Measurements from ENCODE around the gene CARHSP1.

CARHSP1 gene

GRCh38 chr16:8900343-8900742, 31.5 kb upstream of the CARHSP1 start:
- Mint-ChIP-seq H3K4me3 (no peak overlapping the region), H3K27me3 (no peaks in the 10 kb centered on the region), H3K4me1 (ENCODE audit: low read depth) (no peaks in the 10 kb centered on the region), H3K27ac (peak overlapping the region; percentile 41), H3K36me3 (ENCODE audit: low read depth) (peaks cover 82% of the 10 kb centered on the region), H3K9me3 (no peaks in the 10 kb centered on the region)

- Mint-ChIP-seq H3K27me3 (no peaks in the 10 kb centered on the region), H3K36me3 (ENCODE audit: low read depth) (peaks cover 82% of the 10 kb centered on the region), H3K27ac (peak overlapping the region; percentile 41), H3K9me3 (no peaks in the 10 kb centered on the region), H3K4me1 (ENCODE audit: low read depth) (no peaks in the 10 kb centered on the region), H3K4me3 (no peak overlapping the region)
Observed at GRCh38 chr16:8899709-8900317, 31.0 kb upstream of the CARHSP1 start.

GRCh38 chr16:8898660-8899318, 30.0 kb upstream of the CARHSP1 start:
- peak overlapping the region; percentile 26 for H3K27ac Mint-ChIP-seq
- H3K4me3 Mint-ChIP-seq, result no peak overlapping the region
- H3K36me3 Mint-ChIP-seq (ENCODE audit: low read depth), result peaks cover 81% of the 10 kb centered on the region
- H3K4me1 Mint-ChIP-seq (ENCODE audit: low read depth), result no peaks in the 10 kb centered on the region
- no peaks in the 10 kb centered on the region for H3K27me3 Mint-ChIP-seq
- no peaks in the 10 kb centered on the region for H3K9me3 Mint-ChIP-seq

GRCh38 chr16:8894736-8895334, 26.0 kb upstream of the CARHSP1 start:
- Mint-ChIP-seq H3K4me1 (ENCODE audit: low read depth) (peaks cover 20% of the 10 kb centered on the region), H3K4me3 (no peak overlapping the region), H3K27me3 (no peaks in the 10 kb centered on the region), H3K27ac (no peak overlapping the region), H3K36me3 (ENCODE audit: low read depth) (peaks cover 82% of the 10 kb centered on the region), H3K9me3 (no peaks in the 10 kb centered on the region)

DNA sequence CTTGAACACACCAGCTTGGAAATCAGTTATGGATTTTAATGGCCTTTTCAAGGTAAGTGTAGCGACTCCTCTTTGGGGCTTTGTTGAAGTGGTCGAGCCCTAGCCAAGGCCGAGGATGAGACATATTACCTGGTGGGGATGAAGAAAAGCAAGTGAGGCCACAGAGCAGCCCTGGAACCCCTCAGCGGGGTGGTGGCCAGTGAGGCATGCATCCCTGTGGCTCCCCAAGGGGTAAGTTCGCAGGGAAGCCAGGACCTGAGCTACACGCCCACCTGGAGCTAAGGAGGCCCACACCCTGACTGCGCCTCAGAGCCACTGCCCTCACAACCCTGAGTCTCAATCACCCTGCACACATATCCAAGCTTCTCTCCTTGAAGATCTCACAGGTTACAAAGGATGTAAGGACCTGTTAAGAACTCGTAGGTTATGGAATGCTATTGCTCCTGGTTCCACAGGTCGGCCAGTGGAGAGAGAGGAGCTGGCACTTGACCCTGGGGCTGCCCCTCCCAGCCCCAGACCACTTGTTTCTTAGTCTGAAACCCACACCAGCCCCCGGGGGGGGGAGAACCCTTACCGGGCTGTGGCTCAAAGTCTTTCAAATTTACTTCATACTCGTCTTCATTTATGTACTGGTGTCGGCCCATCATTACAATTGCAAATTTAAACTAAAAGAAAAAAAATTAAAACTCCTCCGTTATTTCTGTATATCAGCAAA, 25.3 kb upstream of the CARHSP1 start:
- Mint-ChIP-seq H3K4me3 (no peak overlapping the region), H3K36me3 (ENCODE audit: low read depth) (peaks cover 75% of the 10 kb centered on the region), H3K27ac (no peak overlapping the region), H3K27me3 (no peaks in the 10 kb centered on the region), H3K9me3 (no peaks in the 10 kb centered on the region), H3K4me1 (ENCODE audit: low read depth) (peaks cover 20% of the 10 kb centered on the region)

- H3K27me3 Mint-ChIP-seq, result no peaks in the 10 kb centered on the region
- no peak overlapping the region for H3K4me3 Mint-ChIP-seq
- peaks cover 20% of the 10 kb centered on the region for H3K4me1 Mint-ChIP-seq (ENCODE audit: low read depth)
- peaks cover 70% of the 10 kb centered on the region for H3K36me3 Mint-ChIP-seq (ENCODE audit: low read depth)
- no peaks in the 10 kb centered on the region for H3K9me3 Mint-ChIP-seq
- H3K27ac Mint-ChIP-seq, result no peak overlapping the region
Observed at GRCh38 chr16:8893426-8893825, 24.6 kb upstream of the CARHSP1 start.

- peak overlapping the region; percentile 59 for H3K4me3 Mint-ChIP-seq
Observed at GRCh38 chr16:8892101-8892575, 23.3 kb upstream of the CARHSP1 start.

GRCh38 chr16:8890549-8890921, 21.7 kb upstream of the CARHSP1 start:
- Mint-ChIP-seq H3K9me3 (no peaks in the 10 kb centered on the region), H3K27me3 (peaks cover 3% of the 10 kb centered on the region), H3K4me3 (no peak overlapping the region), H3K36me3 (ENCODE audit: low read depth) (peaks cover 55% of the 10 kb centered on the region), H3K4me1 (ENCODE audit: low read depth) (peaks cover 32% of the 10 kb centered on the region), H3K27ac (no peak overlapping the region)

More at GRCh38 chr16:8892101-8892575, 23.3 kb upstream of the CARHSP1 start:
- Mint-ChIP-seq H3K36me3 (ENCODE audit: low read depth) (peaks cover 64% of the 10 kb centered on the region), H3K9me3 (no peaks in the 10 kb centered on the region), H3K27me3 (no peaks in the 10 kb centered on the region), H3K27ac (peak overlapping the region; percentile 87), H3K4me1 (ENCODE audit: low read depth) (peaks cover 20% of the 10 kb centered on the region)

DNA sequence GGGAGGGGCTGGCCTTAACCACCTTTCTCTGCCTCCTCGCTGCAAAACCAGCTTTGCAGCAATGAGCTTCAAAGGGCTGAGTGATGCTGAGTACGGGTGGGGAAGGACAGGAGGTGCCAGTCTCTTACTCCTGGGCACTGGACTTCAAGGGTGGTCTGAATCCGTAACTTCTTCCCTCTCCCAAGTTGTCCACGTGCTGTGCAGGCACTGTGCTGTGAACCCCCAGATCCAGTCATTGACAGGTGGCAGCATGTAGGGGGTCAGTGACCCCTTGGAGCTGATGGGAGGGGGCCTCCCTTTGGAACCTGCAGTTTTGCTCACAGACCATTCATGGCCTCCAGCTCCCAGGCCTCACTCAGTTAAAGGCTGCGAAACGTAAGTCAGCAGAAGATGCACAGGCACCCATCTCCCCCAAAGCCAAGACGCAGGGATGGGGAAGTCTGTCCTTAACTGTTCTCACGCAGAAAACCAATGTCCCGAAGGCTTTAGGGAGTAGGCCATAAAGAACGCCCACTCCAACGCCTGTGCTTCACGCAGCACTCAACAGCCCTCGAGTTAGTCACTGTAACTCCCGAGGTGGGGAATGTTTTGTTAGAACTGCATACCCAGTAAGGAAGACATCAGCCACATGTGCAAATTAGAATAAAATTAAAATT, 21.2 kb upstream of the CARHSP1 start:
- peaks cover 33% of the 10 kb centered on the region for H3K4me1 Mint-ChIP-seq (ENCODE audit: low read depth)
- peaks cover 49% of the 10 kb centered on the region for H3K36me3 Mint-ChIP-seq (ENCODE audit: low read depth)
- no peaks in the 10 kb centered on the region for H3K9me3 Mint-ChIP-seq
- peak overlapping the region; percentile 21 for H3K27ac Mint-ChIP-seq
- H3K4me3 Mint-ChIP-seq, result no peak overlapping the region
- H3K27me3 Mint-ChIP-seq, result peaks cover 4% of the 10 kb centered on the region

DNA sequence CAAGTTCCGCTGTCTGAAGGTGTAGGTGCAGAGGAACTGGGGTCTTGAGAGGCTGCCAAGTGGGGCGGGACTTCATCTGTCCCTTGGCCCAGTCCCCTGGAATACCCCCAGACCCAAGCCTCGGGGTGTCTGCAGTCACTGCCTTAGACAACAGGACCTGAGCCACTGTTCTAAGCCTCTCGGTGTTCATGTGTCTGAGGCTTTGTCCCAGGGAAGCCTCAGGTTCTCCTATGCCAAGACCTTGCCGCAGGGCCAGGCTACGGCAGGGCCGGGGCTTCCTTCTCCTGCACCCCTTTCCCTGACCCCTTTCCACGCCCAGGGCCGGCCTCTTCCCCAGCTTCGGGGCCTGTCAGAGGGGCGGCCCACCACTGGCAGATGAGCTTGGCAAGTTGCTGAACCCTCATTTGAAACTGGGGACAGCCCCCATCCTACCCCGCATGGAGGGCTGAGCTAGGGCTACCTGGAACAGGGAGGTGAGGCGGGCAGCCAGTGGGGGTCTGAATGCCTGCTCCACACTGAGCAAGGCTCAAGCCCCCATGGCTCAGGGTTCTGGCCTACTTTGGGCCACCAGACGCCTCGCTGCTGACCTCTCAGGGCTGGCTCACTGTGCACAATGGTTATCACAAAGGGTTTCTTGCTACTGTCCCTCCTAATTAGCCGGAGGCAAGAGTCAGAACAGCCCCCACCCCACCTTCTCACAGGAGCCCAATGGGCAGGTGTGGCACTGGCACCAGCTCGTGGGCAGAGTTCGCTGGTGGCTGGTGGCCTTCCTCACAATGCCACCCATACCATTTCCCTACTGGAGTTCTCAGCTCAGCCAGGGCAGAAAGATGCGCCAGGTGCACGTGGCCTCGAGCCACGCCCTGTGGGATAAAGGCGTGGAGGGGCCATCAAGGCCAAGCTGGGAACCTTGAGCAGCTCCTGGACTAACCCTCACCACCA, 20.4 kb upstream of the CARHSP1 start:
- Mint-ChIP-seq H3K36me3 (ENCODE audit: low read depth) (peaks cover 43% of the 10 kb centered on the region), H3K27ac (no peak overlapping the region), H3K4me3 (no peak overlapping the region), H3K4me1 (ENCODE audit: low read depth) (peaks cover 33% of the 10 kb centered on the region), H3K27me3 (peaks cover 4% of the 10 kb centered on the region), H3K9me3 (no peaks in the 10 kb centered on the region)

- no peak overlapping the region for H3K4me3 Mint-ChIP-seq
- H3K36me3 Mint-ChIP-seq (ENCODE audit: low read depth), result peaks cover 33% of the 10 kb centered on the region
- peaks cover 4% of the 10 kb centered on the region for H3K27me3 Mint-ChIP-seq
- no peaks in the 10 kb centered on the region for H3K9me3 Mint-ChIP-seq
- peaks cover 33% of the 10 kb centered on the region for H3K4me1 Mint-ChIP-seq (ENCODE audit: low read depth)
- H3K27ac Mint-ChIP-seq, result no peak overlapping the region
Observed at GRCh38 chr16:8887952-8888560, 19.2 kb upstream of the CARHSP1 start.

DNA sequence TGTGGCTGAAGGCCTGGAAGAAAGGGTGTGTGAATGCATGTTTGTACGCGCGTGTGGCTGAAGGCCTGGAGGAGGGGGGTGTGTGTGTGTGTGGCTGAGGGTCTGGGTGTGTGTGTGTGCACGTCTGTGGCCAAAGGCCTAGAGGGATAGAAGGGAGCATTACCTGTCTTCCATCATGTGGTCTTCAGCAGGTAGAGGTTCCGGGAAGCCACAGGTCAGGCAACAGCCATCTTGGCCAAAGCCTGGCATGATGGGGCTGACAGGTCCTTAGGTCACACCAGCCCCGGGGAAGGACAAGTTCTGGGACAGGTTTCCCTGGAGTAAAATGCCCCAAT, 18.6 kb upstream of the CARHSP1 start:
- Mint-ChIP-seq H3K36me3 (ENCODE audit: low read depth) (peaks cover 26% of the 10 kb centered on the region), H3K4me1 (ENCODE audit: low read depth) (peaks cover 32% of the 10 kb centered on the region), H3K4me3 (no peak overlapping the region), H3K9me3 (no peaks in the 10 kb centered on the region), H3K27me3 (peaks cover 4% of the 10 kb centered on the region), H3K27ac (no peak overlapping the region)

- Mint-ChIP-seq H3K9me3 (no peaks in the 10 kb centered on the region), H3K27ac (peak overlapping the region; percentile 16), H3K27me3 (peaks cover 4% of the 10 kb centered on the region), H3K4me3 (no peak overlapping the region), H3K4me1 (ENCODE audit: low read depth) (peaks cover 26% of the 10 kb centered on the region), H3K36me3 (ENCODE audit: low read depth) (peaks cover 21% of the 10 kb centered on the region)
Observed at GRCh38 chr16:8886593-8887430, 18.0 kb upstream of the CARHSP1 start.

All from stimulated activated naive CD8-positive, alpha-beta T cell treated with anti-CD3 and anti-CD28 coated beads, Interleukin-15, Interleukin-2, amounts not matched to agents 100 ng/mL and 50 ng/mL, for 24 hours (primary cell).